Vagina (tissue), 2 donors: ENCODE data around the gene SKIDA1. TPM values are rescaled to one million over a fixed set of nuclear protein-coding genes. Genes with fewer than 3 reads are reported as not detected.

ENCODE experiments used
- DNase-seq, 2 donors: peaks; one replicate each; pipeline ENCODE4 v3.0.0-alpha.2; 2017; ENCODE audit errors: extremely low spot score in 2 of 2
- H3K27ac ChIP-seq: fragments of 200-600 bp; sonication (generic); one replicate; pipeline ENCODE4 v1.5.1; 2019
- H3K27me3 ChIP-seq: fragments of 200-600 bp; sonication (generic); one replicate; pipeline ENCODE4 v1.5.1; 2019
- H3K36me3 ChIP-seq, 2 donors: fragments of 200-600 bp; sonication (generic); one replicate each; pipeline ENCODE4 v1.5.1; 2017 to 2019
- H3K4me1 ChIP-seq: fragments of 200-600 bp; sonication (generic); one replicate; pipeline ENCODE4 v1.5.1; 2019
- H3K4me3 ChIP-seq, 2 donors: fragments of 200-600 bp; sonication (generic); 1 replicate in 1 of 2; 2 replicates in 1 of 2; pipeline ENCODE4 v1.5.1; 2016 to 2019
- H3K9me3 ChIP-seq: fragments of 200-600 bp; sonication (generic); one replicate; pipeline ENCODE4 v1.5.1; 2019
- CTCF ChIP-seq, 3 experiments: fragments of 450-650 bp in 2 of 3; fragments of 200-600 bp in 1 of 3; sonication (generic) in 1 of 3; IDR thresholded peaks; one replicate each; pipeline ENCODE4 v1.5.1; 2017 to 2019; ENCODE audit warnings: antibody characterized with exemption in 3 of 3, mild to moderate bottlenecking in 2 of 3, moderate library complexity in 2 of 3
- POLR2A ChIP-seq, 2 donors: fragments of 450-650 bp; IDR thresholded peaks; one replicate each; pipeline ENCODE4 v1.6.1; 2017; ENCODE audit warnings: antibody characterized with exemption in 2 of 2, mild to moderate bottlenecking in 2 of 2, moderate library complexity in 2 of 2
- POLR2AphosphoS5 ChIP-seq, 2 donors: sonication (generic); formaldehyde crosslinking; IDR thresholded peaks; one replicate each; pipeline ENCODE4 v1.9.0; 2017; ENCODE audit warnings: antibody characterized with exemption in 2 of 2, mild to moderate bottlenecking in 2 of 2, low read depth in 1 of 2; ENCODE audit not compliant: insufficient read depth in 1 of 2
- intact Hi-C: fragments of 100-400 bp; cut with DNase I; formaldehyde crosslinking; loops from one replicate; pipeline ENCODE4 v1.15.1; 2023
- microRNA counts, 2 donors: library from miRNA; unstranded; fragments of <30 nt; microRNA quantifications; one replicate each; lab custom pipeline; 2016 to 2017
- microRNA-seq: library from miRNA; unstranded; fragments of <30 nt; microRNA quantifications from one replicate; pipeline ENCODE4, GENCODE V29; 2017; ENCODE audit warnings: borderline number of aligned reads, borderline replicate concordance
- small RNA-seq: library from RNA; depleted of rRNA; stranded (forward); fragments of <200 nt; gene quantifications from one replicate; pipeline ENCODE3, GENCODE V24; 2016
- total RNA-seq: library from RNA; depleted of rRNA; stranded (reverse); fragments of >200 nt; gene quantifications from one replicate; pipeline ENCODE4 v1.2.3, GENCODE V29; 2016

Gene SKIDA1
- total RNA-seq, 1 donor from 2014 or later = 2.7 TPM

DNA sequence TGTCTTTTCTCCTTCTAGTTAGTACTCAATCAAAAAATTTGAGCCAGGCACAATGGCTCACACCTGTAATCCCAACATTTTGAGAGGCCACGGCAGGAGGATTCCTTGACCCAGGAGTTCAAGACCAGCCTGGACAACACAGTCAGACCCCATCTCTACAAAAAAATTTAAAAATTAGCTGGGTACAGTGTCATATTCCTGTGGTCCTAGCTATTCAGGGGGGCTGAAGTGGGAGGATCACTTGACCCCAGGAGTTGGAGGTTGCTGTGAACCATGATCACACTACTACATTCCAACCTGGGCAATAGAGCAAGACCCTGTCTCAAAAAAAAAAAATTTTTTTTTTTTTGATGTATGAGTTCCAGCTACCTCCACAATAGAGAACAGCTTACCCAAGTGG lies 57.8 kb downstream of the SKIDA1 start:
- H3K27me3 ChIP-seq = no peaks in the 10 kb centered on the region
- no peak overlapping the region for H3K27ac ChIP-seq
- no peaks in the 10 kb centered on the region for H3K4me1 ChIP-seq
- peak in 1 of 2 donors; percentile 42 for DNase-seq
- H3K36me3 ChIP-seq = no peaks in the 10 kb centered on the region
- H3K4me3 ChIP-seq = no peak overlapping the region
- intact Hi-C loops = no loop called here
- H3K9me3 ChIP-seq = no peaks in the 10 kb centered on the region
- no peak for TF ChIP-seq POLR2AphosphoS5 (IDR thresholded peaks at IDR 0.05; ENCODE audit: insufficient read depth in 1 of 2, low read depth in 1 of 2)
- no peak for TF ChIP-seq POLR2A (IDR thresholded peaks at IDR 0.05)
- TF ChIP-seq CTCF (IDR thresholded peaks at IDR 0.05) = no peak

- no peaks in the 10 kb centered on the region for H3K9me3 ChIP-seq
- H3K4me3 ChIP-seq = no peak overlapping the region
- H3K27ac ChIP-seq = no peak overlapping the region
- no peaks in the 10 kb centered on the region for H3K4me1 ChIP-seq
- intact Hi-C loops = no loop called here
- H3K27me3 ChIP-seq = no peaks in the 10 kb centered on the region
- TF ChIP-seq POLR2A (IDR thresholded peaks at IDR 0.05) (no peak), POLR2AphosphoS5 (IDR thresholded peaks at IDR 0.05; ENCODE audit: insufficient read depth in 1 of 2, low read depth in 1 of 2) (no peak), CTCF (IDR thresholded peaks at IDR 0.05) (no peak)
- no peaks in the 10 kb centered on the region for H3K36me3 ChIP-seq
- DNase-seq = no peak
Observed at GRCh38 chr10:21464134-21464533, 61.3 kb downstream of the SKIDA1 start.

MicroRNAs encoded within 50 kb of the gene (microRNA counts, 767-probe panel; counts per million panel counts)
- microRNA hsa-miR-1915-3p (lab: Ali Mortazavi, UCI) = 238 to 261 counts per million in 2 donors

Small RNAs within 50 kb of the gene (microRNA-seq; reads per million reads assigned to microRNA genes)
- not detected for gene MIR1915

Small RNAs within 50 kb of the gene (small RNA-seq; reads per million reads assigned to genes)
- gene MIR1915 (not detected), gene RF00019 (not detected), gene RNU6-306P (not detected)

Other genes with a start within 250 kb of the SKIDA1 start
- gene MLLT10, start 8.6 kb upstream of the SKIDA1 start, total RNA-seq = 53.3 TPM